ENCODE data around the gene ISCU.

ISCU gene

DNA sequence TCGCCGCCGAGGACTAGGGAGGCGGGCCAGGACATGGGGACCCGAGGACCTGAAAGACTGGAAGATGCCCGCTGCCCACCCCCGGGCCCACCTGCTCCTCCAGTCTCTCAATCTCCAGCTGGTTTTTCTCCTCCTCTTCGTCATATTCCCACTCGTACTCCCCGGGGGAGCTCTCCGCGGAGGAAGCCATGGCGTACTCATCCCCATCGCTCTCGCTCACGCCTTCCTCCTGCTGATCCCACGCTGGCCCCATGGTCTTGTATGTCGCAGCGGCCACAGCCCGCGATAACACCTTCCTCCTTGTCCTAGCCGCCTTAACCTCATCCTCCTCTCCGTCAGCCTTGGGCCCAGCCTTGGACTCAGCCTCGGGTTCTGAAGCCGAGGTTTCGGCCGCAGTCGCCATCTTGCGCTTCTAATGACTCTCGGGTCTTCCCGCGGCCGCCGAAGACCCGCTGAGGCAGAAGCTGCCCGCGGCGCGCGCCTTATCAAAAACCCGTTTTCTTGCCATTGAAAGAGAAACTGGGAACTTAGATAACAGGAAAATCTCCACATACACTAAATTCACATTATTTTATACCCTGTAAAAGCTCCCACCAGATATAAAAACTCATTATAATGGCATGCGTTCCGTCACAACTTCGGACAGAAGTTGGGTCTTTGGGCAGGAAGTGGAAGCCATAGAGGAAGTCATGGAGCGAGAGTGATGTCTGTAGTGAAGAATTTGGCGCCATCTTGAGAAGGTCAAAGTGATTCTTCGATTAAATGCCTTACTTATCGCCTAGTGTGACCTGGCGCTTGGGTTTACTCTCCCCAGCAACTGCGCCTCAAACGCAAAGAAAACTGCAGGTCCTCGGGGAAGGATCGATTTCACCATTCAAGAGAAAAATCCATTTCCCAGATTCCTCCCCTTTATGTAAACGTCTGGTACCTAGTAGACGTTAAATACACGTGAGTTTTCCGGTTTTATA, 1.4 kb upstream of the ISCU start, which contains the start of gene SART3:
TSS of gene SART3 (minus strand) at position 422 of the 968 bp plus-strand sequence. CDS start at position 403, 19 bp downstream.
- Histone ChIP-seq H3K9ac (ENCODE audit: low read length in 5 of 5) (peak within 1 kb of the TSS; percentile 82 to 97 (median 95)), H3K9me3 (ENCODE audit: control insufficient read depth in 5 of 5, low read length in 5 of 5) (no peaks in the 10 kb centered on the region), H3K4me1 (ENCODE audit: control insufficient read depth in 5 of 5, insufficient read depth in 5 of 5, low read length in 5 of 5) (peaks cover 14 to 71% (median 57%) of the 10 kb centered on the region in 5 donors), H3K27ac (ENCODE audit: low read depth, low read length) (peak within 1 kb of the TSS; percentile 97), H3K4me3 (ENCODE audit: low read depth in 1 of 5, low read length in 5 of 5) (peak within 1 kb of the TSS; percentile 98 to 100 (median 100)), H3K36me3 (ENCODE audit: control insufficient read depth in 5 of 5, insufficient read depth in 5 of 5, low read length in 5 of 5) (peaks cover 3 to 27% (median 25%) of the 10 kb centered on the region in 5 donors), H3K27me3 (ENCODE audit: control insufficient read depth in 5 of 5, insufficient read depth in 4 of 5, low read length in 5 of 5) (no peaks in the 10 kb centered on the region)

DNA sequence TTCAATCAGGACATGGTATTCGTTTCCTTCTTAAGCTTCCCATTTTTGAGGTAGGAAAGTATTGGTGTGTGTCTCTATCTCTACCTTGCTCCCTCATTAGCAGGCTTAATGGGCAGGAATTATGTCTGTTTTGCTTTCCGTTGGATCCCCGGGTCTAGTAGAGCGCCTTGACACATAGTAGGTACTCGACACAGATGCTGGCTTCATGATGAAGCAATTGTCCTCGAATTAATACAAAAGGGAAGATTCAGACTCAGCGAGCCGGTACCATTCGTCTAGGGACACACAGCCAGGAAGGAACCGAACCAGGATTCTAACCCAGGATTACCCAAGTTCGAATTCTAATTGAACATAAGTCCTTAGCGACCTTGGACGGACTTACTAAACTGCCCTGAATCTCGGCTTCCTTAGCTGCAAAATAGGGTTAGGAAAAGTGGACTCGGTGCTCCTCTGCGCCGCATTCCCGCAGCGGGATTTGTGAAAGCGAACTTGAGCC, 496 bp upstream of the ISCU start:
- Histone ChIP-seq H3K27ac (ENCODE audit: low read depth, low read length) (peak overlapping the region; percentile 97), H3K4me3 (ENCODE audit: low read depth in 1 of 5, low read length in 5 of 5) (peak overlapping the region; percentile 98 to 100 (median 100)), H3K9ac (ENCODE audit: low read length in 5 of 5) (peak overlapping the region in 4 of 5 donors; percentile 82 to 97 (median 94))

DNA sequence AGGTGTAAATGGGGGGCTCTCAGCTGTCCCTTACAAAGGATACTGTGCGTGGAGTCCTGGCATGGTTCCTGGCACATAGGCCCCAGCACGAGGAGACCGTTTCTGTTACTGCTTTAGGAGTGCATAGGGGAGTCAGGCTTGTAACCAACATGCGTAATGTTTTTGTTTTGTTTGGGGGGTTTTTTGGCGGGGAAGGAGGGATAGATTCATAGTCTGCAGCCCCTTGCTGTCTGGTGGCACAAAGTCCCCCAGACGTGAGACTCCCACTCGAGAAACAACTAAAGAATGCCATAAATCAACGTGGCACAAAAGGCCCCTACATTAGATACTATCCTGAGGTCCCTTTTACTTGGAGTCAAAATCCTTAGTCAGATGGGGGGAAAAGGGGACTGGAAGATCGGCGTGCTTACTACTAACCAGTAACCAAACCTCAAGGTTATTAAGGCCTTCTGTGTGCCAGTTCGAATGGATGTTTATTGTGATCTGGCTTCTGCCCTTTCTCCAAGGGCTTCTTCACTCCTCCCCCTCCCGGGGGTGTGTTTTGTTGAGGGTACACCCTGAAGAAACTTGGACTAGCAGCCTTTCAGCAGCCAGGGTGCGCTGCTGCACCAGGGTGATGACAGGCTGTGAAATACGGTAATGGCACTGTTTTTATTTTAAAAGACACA, 874 bp downstream of the ISCU start:
- H3K9ac ChIP-seq (ENCODE audit: low read length in 5 of 5) = peak overlapping the region; percentile 79 to 98 (median 93)
- H3K27ac ChIP-seq (ENCODE audit: low read depth, low read length) = peak overlapping the region; percentile 97
- H3K27me3 ChIP-seq (ENCODE audit: control insufficient read depth in 5 of 5, insufficient read depth in 4 of 5, low read length in 5 of 5) = no peaks in the 10 kb centered on the region
- H3K36me3 ChIP-seq (ENCODE audit: control insufficient read depth in 5 of 5, insufficient read depth in 5 of 5, low read length in 5 of 5) = peaks cover 18 to 45% (median 39%) of the 10 kb centered on the region in 5 donors
- no peaks in the 10 kb centered on the region for H3K9me3 ChIP-seq (ENCODE audit: control insufficient read depth in 5 of 5, low read length in 5 of 5)
- H3K4me3 ChIP-seq (ENCODE audit: low read depth in 1 of 5, low read length in 5 of 5) = peak overlapping the region; percentile 86 to 100 (median 95)
- peaks cover 11 to 72% (median 54%) of the 10 kb centered on the region in 5 donors for H3K4me1 ChIP-seq (ENCODE audit: control insufficient read depth in 5 of 5, insufficient read depth in 5 of 5, low read length in 5 of 5)

More for the DNA sequence above, 496 bp upstream of the ISCU start:
- no peaks in the 10 kb centered on the region for H3K27me3 ChIP-seq (ENCODE audit: control insufficient read depth in 5 of 5, insufficient read depth in 4 of 5, low read length in 5 of 5)
- H3K9me3 ChIP-seq (ENCODE audit: control insufficient read depth in 5 of 5, low read length in 5 of 5) = no peaks in the 10 kb centered on the region
- H3K36me3 ChIP-seq (ENCODE audit: control insufficient read depth in 5 of 5, insufficient read depth in 5 of 5, low read length in 5 of 5) = peaks cover 4 to 36% (median 33%) of the 10 kb centered on the region in 5 donors
- peaks cover 11 to 73% (median 55%) of the 10 kb centered on the region in 5 donors for H3K4me1 ChIP-seq (ENCODE audit: control insufficient read depth in 5 of 5, insufficient read depth in 5 of 5, low read length in 5 of 5)

DNA sequence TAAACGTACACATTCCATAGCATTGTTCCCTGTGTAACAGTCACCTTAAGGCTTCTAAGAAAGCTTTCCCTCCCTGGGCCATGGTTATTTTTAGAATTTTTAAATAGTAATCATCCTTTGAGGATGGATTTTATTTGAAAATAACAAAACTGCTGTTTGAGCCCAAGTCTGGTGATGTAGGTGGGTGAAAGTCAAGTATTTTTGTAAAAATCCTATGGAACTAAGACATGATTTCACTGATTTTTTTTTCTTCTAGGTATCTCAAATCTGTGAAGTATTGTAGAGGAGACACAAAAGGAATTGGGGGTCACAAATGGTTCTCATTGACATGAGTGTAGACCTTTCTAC, 1.4 kb downstream of the ISCU start:
- peak overlapping the region in 4 of 5 donors; percentile 86 to 100 (median 98) for H3K4me3 ChIP-seq (ENCODE audit: low read depth in 1 of 5, low read length in 5 of 5)
- peak overlapping the region; percentile 33 for H3K27ac ChIP-seq (ENCODE audit: low read depth, low read length)
- peak overlapping the region in 4 of 5 donors; percentile 24 to 96 (median 86) for H3K9ac ChIP-seq (ENCODE audit: low read length in 5 of 5)
- H3K4me1 ChIP-seq (ENCODE audit: control insufficient read depth in 5 of 5, insufficient read depth in 5 of 5, low read length in 5 of 5) = peaks cover 9 to 72% (median 52%) of the 10 kb centered on the region in 5 donors
- H3K27me3 ChIP-seq (ENCODE audit: control insufficient read depth in 5 of 5, insufficient read depth in 4 of 5, low read length in 5 of 5) = no peaks in the 10 kb centered on the region
- H3K36me3 ChIP-seq (ENCODE audit: control insufficient read depth in 5 of 5, insufficient read depth in 5 of 5, low read length in 5 of 5) = peaks cover 19 to 48% (median 44%) of the 10 kb centered on the region in 5 donors
- no peaks in the 10 kb centered on the region for H3K9me3 ChIP-seq (ENCODE audit: control insufficient read depth in 5 of 5, low read length in 5 of 5)

DNA sequence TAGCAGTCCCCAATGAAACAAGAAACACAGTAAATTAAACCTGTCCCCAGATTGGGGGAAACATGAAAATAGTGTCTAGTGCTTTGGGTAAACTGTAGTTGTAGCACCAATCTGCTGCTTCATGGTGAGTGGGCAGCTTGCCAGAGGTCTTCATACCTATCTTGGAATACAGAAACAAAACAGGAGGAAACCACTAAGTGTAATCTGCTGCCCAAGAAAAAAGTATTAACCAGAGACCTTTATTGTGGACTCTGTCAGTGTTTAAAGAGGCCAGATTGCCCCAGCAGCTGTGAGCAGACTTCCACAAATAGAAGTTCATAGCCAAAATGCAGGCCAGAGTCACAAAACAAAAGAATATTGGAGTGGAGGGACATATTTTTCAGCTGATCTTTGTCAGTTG, 2.3 kb downstream of the ISCU start:
- Histone ChIP-seq H3K27me3 (ENCODE audit: control insufficient read depth in 5 of 5, insufficient read depth in 4 of 5, low read length in 5 of 5) (no peaks in the 10 kb centered on the region), H3K4me3 (ENCODE audit: low read depth in 1 of 5, low read length in 5 of 5) (no peak overlapping the region), H3K36me3 (ENCODE audit: control insufficient read depth in 5 of 5, insufficient read depth in 5 of 5, low read length in 5 of 5) (peaks cover 19 to 55% (median 52%) of the 10 kb centered on the region in 5 donors), H3K27ac (ENCODE audit: low read depth, low read length) (peak overlapping the region; percentile 70), H3K9me3 (ENCODE audit: control insufficient read depth in 5 of 5, low read length in 5 of 5) (no peaks in the 10 kb centered on the region), H3K4me1 (ENCODE audit: control insufficient read depth in 5 of 5, insufficient read depth in 5 of 5, low read length in 5 of 5) (peaks cover 8 to 64% (median 43%) of the 10 kb centered on the region in 5 donors), H3K9ac (ENCODE audit: low read length in 5 of 5) (no peak overlapping the region)

DNA sequence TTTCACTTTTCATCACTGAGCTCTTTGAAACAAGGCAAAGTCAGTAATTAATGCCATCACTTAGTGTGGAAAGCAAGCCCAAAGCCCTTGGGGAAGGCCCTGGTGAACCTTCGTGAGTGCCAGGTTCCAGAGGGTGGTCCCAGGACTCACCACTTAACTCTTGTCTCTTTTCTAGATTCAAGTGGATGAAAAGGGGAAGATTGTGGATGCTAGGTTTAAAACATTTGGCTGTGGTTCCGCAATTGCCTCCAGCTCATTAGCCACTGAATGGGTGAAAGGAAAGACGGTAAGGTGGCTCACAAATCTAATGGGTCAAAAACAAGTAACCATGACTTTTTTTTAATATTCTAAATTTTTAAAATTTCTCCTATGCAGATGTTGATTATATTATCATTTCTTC, 2.8 kb downstream of the ISCU start:
- H3K4me3 ChIP-seq (ENCODE audit: low read depth in 1 of 5, low read length in 5 of 5) = no peak overlapping the region
- peaks cover 19 to 59% (median 53%) of the 10 kb centered on the region in 5 donors for H3K36me3 ChIP-seq (ENCODE audit: control insufficient read depth in 5 of 5, insufficient read depth in 5 of 5, low read length in 5 of 5)
- no peaks in the 10 kb centered on the region for H3K9me3 ChIP-seq (ENCODE audit: control insufficient read depth in 5 of 5, low read length in 5 of 5)
- peak overlapping the region; percentile 70 for H3K27ac ChIP-seq (ENCODE audit: low read depth, low read length)
- peaks cover 3 to 60% (median 39%) of the 10 kb centered on the region in 5 donors for H3K4me1 ChIP-seq (ENCODE audit: control insufficient read depth in 5 of 5, insufficient read depth in 5 of 5, low read length in 5 of 5)
- H3K27me3 ChIP-seq (ENCODE audit: control insufficient read depth in 5 of 5, insufficient read depth in 4 of 5, low read length in 5 of 5) = no peaks in the 10 kb centered on the region
- H3K9ac ChIP-seq (ENCODE audit: low read length in 5 of 5) = no peak overlapping the region

DNA sequence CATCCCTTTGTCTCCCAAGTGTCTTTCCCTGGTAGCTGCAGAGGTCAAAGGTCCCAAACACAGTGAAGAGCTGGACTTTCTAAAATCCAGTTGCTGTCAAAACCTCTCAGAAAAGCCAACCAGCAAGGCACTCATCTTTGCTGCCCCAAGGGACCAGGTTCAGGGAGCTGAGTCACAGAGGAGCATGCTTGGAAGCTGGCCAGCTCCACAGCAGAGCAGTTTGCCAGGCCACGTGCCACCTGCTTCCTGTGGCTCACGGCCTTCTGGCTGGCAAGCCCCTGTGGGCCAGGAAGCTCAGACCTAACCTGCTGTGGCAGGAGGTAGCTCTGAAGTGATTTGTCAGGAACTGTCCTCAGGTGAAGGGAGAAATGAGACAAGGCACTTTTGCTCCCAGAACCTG, 3.6 kb downstream of the ISCU start:
- Histone ChIP-seq H3K4me3 (ENCODE audit: low read depth in 1 of 5, low read length in 5 of 5) (no peak overlapping the region), H3K27ac (ENCODE audit: low read depth, low read length) (peak overlapping the region; percentile 70), H3K9me3 (ENCODE audit: control insufficient read depth in 5 of 5, low read length in 5 of 5) (no peaks in the 10 kb centered on the region), H3K27me3 (ENCODE audit: control insufficient read depth in 5 of 5, insufficient read depth in 4 of 5, low read length in 5 of 5) (no peaks in the 10 kb centered on the region), H3K4me1 (ENCODE audit: control insufficient read depth in 5 of 5, insufficient read depth in 5 of 5, low read length in 5 of 5) (peaks cover 0 to 53% (median 35%) of the 10 kb centered on the region in 5 donors), H3K9ac (ENCODE audit: low read length in 5 of 5) (peak overlapping the region in 3 of 5 donors; percentile 13 to 37 (median 35)), H3K36me3 (ENCODE audit: control insufficient read depth in 5 of 5, insufficient read depth in 5 of 5, low read length in 5 of 5) (peaks cover 19 to 60% (median 54%) of the 10 kb centered on the region in 5 donors)

DNA sequence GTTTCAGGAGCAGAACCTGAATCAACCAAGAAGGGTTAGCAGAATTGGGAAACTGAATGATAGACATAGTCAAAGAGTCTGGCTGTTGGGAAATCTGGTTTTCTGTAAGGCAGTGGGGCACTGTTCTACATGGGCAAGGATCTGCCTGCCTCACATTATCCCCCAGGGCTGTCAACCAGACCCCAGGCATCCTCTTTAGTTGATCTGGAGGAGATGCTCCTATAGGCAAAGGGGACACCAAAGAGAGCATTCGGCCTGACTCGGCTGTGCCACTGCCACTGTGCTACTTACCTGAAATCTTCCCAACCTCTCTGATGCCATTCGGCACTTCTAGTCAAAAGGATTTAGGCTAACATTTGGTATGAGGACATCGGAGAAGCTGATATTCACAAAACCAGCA, 4.1 kb downstream of the ISCU start:
- Histone ChIP-seq H3K4me3 (ENCODE audit: low read depth in 1 of 5, low read length in 5 of 5) (no peak overlapping the region), H3K27me3 (ENCODE audit: control insufficient read depth in 5 of 5, insufficient read depth in 4 of 5, low read length in 5 of 5) (no peaks in the 10 kb centered on the region), H3K4me1 (ENCODE audit: control insufficient read depth in 5 of 5, insufficient read depth in 5 of 5, low read length in 5 of 5) (peaks cover 0 to 51% (median 34%) of the 10 kb centered on the region in 5 donors), H3K27ac (ENCODE audit: low read depth, low read length) (peak overlapping the region; percentile 70), H3K9ac (ENCODE audit: low read length in 5 of 5) (peak overlapping the region in 2 of 5 donors; percentile 35 to 37), H3K36me3 (ENCODE audit: control insufficient read depth in 5 of 5, insufficient read depth in 5 of 5, low read length in 5 of 5) (peaks cover 19 to 60% (median 54%) of the 10 kb centered on the region in 5 donors), H3K9me3 (ENCODE audit: control insufficient read depth in 5 of 5, low read length in 5 of 5) (no peaks in the 10 kb centered on the region)

DNA sequence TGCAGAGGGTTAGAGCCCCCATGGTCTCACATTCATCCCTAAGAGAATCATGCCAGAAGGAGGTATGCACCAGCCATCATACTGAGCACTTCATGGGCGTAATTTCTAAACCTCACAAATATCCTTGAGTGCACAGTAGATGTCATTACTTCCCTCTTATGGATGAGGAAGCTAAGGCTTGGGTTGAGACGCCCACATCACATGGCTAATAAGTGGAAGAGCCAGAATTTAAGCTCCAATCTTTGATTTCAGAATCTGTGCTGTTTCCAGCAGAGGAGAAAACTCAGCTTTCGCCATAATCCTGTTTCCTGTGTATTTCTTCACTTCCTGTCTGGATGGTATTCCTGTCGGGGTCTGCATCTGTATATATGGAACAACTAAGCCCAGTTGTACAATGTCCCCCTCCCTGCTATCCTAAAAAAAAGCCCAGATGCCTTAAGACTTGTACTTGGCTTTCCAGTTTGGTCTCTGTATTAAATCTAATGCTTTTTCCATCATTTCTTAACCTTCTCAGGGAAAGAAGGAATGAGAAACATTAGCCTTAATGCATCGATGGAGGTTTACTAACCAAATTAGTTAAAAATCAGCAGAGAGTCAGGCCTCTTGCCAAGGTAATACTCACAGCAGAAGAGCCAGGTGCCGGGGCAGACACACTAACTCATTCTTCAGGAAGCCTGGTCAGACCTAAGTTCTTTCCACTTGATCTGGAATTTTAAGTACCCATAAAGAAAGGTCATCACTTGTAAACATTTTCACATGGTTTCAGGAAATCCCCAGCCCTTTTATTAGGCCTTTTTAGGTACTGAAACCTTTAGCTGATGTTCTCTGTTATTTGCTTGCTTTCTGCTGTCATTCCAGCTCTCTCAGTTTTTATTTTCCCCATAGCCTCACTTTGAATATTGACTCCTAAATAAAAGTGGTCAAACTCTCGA, 5.3 kb downstream of the ISCU start:
- Histone ChIP-seq H3K36me3 (ENCODE audit: control insufficient read depth in 5 of 5, insufficient read depth in 5 of 5, low read length in 5 of 5) (peaks cover 19 to 60% (median 54%) of the 10 kb centered on the region in 5 donors), H3K27ac (ENCODE audit: low read depth, low read length) (peak overlapping the region; percentile 70), H3K9ac (ENCODE audit: low read length in 5 of 5) (no peak overlapping the region), H3K4me3 (ENCODE audit: low read depth in 1 of 5, low read length in 5 of 5) (no peak overlapping the region), H3K27me3 (ENCODE audit: control insufficient read depth in 5 of 5, insufficient read depth in 4 of 5, low read length in 5 of 5) (no peaks in the 10 kb centered on the region), H3K4me1 (ENCODE audit: control insufficient read depth in 5 of 5, insufficient read depth in 5 of 5, low read length in 5 of 5) (peaks cover 0 to 43% (median 27%) of the 10 kb centered on the region in 5 donors), H3K9me3 (ENCODE audit: control insufficient read depth in 5 of 5, low read length in 5 of 5) (no peaks in the 10 kb centered on the region)

Data from subcutaneous abdominal adipose tissue (tissue), 5 donors.